SK-N-SH (cell line): ENCODE data around the gene VWDE.

Experiments used
- CHD2 ChIP-seq: fragments of 150-350 bp; IDR thresholded peaks from 2 replicates; pipeline ENCODE4 v1.6.1; 2018; ENCODE audit warnings: low read length; ENCODE audit not compliant: partially characterized antibody
- EZH2phosphoT487 ChIP-seq: fragments of 200-600 bp; sonication (generic); IDR thresholded peaks from 2 replicates; pipeline ENCODE4 v1.6.1; 2017; ENCODE audit warnings: low read depth, mixed run types, mild to moderate bottlenecking, antibody characterized with exemption, moderate library complexity, borderline replicate concordance
- RFX5 ChIP-seq: IDR thresholded peaks from 2 replicates; pipeline ENCODE4 v1.6.1; 2012; ENCODE audit warnings: mild to moderate bottlenecking, improper control_type of control experiment, low read length
- TCF12 ChIP-seq: IDR thresholded peaks from 2 replicates; pipeline ENCODE4 v1.4.0; 2012
- TF ChIP-seq, protein P1 (sequence below): IDR thresholded peaks from 2 replicates; pipeline ENCODE4 v1.4.0; 2012; ENCODE audit warnings: low read depth, borderline replicate concordance
- TF ChIP-seq, protein P2 (sequence below): fragments of 200-600 bp; sonication (generic); IDR thresholded peaks from 2 replicates; pipeline ENCODE4 v1.6.1; 2017; ENCODE audit warnings: antibody characterized with exemption, mild to moderate bottlenecking, moderate library complexity
- TF ChIP-seq, protein P3 (sequence below): fragments of 150-350 bp; IDR thresholded peaks from 2 replicates; pipeline ENCODE4 v1.6.1; 2016; ENCODE audit warnings: mild to moderate bottlenecking, low read depth, low read length

DNA sequence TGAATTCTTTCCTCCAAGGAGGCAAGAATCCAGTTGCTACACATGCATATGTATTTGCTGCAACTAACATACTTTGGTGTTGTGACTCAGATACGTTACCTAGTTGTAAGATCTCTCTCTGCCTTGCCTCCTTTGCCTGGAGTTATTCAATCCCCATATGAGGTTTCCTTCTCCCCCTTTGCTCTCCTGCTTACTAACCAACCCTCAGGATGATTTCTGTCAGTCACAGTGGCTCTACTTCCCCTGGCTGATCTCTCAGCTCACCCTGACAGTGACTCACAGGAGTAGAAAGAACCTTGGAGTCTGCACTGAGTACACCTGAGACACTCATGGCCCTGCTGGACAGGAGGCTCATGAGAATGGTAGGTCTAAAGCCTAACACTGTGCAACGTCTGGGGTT lies 100.6 kb downstream of the VWDE start:
- TF ChIP-seq, protein P1, sequence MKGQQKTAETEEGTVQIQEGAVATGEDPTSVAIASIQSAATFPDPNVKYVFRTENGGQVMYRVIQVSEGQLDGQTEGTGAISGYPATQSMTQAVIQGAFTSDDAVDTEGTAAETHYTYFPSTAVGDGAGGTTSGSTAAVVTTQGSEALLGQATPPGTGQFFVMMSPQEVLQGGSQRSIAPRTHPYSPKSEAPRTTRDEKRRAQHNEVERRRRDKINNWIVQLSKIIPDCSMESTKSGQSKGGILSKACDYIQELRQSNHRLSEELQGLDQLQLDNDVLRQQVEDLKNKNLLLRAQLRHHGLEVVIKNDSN = no peak
- TF ChIP-seq RFX5 = no peak
- TF ChIP-seq, protein P2, sequence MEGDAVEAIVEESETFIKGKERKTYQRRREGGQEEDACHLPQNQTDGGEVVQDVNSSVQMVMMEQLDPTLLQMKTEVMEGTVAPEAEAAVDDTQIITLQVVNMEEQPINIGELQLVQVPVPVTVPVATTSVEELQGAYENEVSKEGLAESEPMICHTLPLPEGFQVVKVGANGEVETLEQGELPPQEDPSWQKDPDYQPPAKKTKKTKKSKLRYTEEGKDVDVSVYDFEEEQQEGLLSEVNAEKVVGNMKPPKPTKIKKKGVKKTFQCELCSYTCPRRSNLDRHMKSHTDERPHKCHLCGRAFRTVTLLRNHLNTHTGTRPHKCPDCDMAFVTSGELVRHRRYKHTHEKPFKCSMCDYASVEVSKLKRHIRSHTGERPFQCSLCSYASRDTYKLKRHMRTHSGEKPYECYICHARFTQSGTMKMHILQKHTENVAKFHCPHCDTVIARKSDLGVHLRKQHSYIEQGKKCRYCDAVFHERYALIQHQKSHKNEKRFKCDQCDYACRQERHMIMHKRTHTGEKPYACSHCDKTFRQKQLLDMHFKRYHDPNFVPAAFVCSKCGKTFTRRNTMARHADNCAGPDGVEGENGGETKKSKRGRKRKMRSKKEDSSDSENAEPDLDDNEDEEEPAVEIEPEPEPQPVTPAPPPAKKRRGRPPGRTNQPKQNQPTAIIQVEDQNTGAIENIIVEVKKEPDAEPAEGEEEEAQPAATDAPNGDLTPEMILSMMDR = no peak
- no peak for TF ChIP-seq EZH2phosphoT487
- no peak for TF ChIP-seq TCF12
- no peak for TF ChIP-seq CHD2
- TF ChIP-seq, protein P3, sequence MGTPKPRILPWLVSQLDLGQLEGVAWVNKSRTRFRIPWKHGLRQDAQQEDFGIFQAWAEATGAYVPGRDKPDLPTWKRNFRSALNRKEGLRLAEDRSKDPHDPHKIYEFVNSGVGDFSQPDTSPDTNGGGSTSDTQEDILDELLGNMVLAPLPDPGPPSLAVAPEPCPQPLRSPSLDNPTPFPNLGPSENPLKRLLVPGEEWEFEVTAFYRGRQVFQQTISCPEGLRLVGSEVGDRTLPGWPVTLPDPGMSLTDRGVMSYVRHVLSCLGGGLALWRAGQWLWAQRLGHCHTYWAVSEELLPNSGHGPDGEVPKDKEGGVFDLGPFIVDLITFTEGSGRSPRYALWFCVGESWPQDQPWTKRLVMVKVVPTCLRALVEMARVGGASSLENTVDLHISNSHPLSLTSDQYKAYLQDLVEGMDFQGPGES = no peak
